Neuron (in vitro differentiated cells): ENCODE measurements around the gene CLDN4.
"Not testable (repeated sequence)": the region's sequence is repeated elsewhere in the genome, so short reads cannot be mapped to it uniquely, and the experiment has no call there.

ENCODE experiments used
- H2AFZ ChIP-seq: one replicate; pipeline ENCODE4 v1.6.1; 2013; ENCODE audit warnings: low read depth, mild to moderate bottlenecking, inconsistent platforms, low read length, moderate library complexity
- H3K27me3 ChIP-seq: one replicate; pipeline ENCODE4 v1.6.1; 2013; ENCODE audit warnings: low read length; ENCODE audit not compliant: insufficient read depth
- H3K36me3 ChIP-seq: one replicate; pipeline ENCODE4 v1.6.1; 2013; ENCODE audit warnings: low read length; ENCODE audit not compliant: insufficient read depth
- H3K4me1 ChIP-seq: one replicate; pipeline ENCODE4 v1.6.1; 2013; ENCODE audit warnings: low read length; ENCODE audit not compliant: insufficient read depth
- H3K4me3 ChIP-seq: 2 replicates; pipeline ENCODE4 v1.5.1; 2013; ENCODE audit warnings: mild to moderate bottlenecking, low read length, moderate library complexity
- H3K9me3 ChIP-seq: one replicate; pipeline ENCODE4 v1.6.1; 2013; ENCODE audit warnings: low read length

The CLDN4 gene

GRCh38 chr7:73840715-73841379 is 10.1 kb downstream of the CLDN4 start:
- H3K27me3 ChIP-seq: no peaks in the 10 kb centered on the region
- no peak overlapping the region for H2AFZ ChIP-seq
- H3K4me3 ChIP-seq: no peak overlapping the region
- H3K4me1 ChIP-seq: peaks cover 3% of the 10 kb centered on the region
- no peaks in the 10 kb centered on the region for H3K36me3 ChIP-seq
- no peaks in the 10 kb centered on the region for H3K9me3 ChIP-seq

GRCh38 chr7:73841689-73842066 is 10.9 kb downstream of the CLDN4 start:
- no peaks in the 10 kb centered on the region for H3K9me3 ChIP-seq
- H3K4me3 ChIP-seq: peak overlapping the region; percentile 57
- H3K27me3 ChIP-seq: no peaks in the 10 kb centered on the region
- peaks cover 3% of the 10 kb centered on the region for H3K4me1 ChIP-seq
- H2AFZ ChIP-seq: peak overlapping the region; percentile 90
- no peaks in the 10 kb centered on the region for H3K36me3 ChIP-seq

- Histone ChIP-seq H3K4me1 (peaks cover 3% of the 10 kb centered on the region), H3K27me3 (no peaks in the 10 kb centered on the region), H3K4me3 (peak within 1 kb of the TSS; percentile 57), H2AFZ (peak within 1 kb of the TSS; percentile 90), H3K9me3 (no peaks in the 10 kb centered on the region), H3K36me3 (no peaks in the 10 kb centered on the region)
These were observed 11.5 kb downstream of the CLDN4 start, which contains the start of gene METTL27 for GRCh38 chr7:73842067-73842976. METTL27 (minus strand) TSS chr7:73842516; CDS start chr7:73842140, 376 bp downstream.

GRCh38 chr7:73844131-73844547 is 13.3 kb downstream of the CLDN4 start:
- Histone ChIP-seq H3K4me1 (peaks cover 3% of the 10 kb centered on the region), H3K36me3 (no peaks in the 10 kb centered on the region), H2AFZ (no peak overlapping the region), H3K4me3 (no peak overlapping the region), H3K27me3 (no peaks in the 10 kb centered on the region), H3K9me3 (no peaks in the 10 kb centered on the region)

- Histone ChIP-seq H3K27me3 (no peaks in the 10 kb centered on the region), H3K4me3 (no peak overlapping the region), H3K9me3 (no peaks in the 10 kb centered on the region), H3K4me1 (peaks cover 3% of the 10 kb centered on the region), H2AFZ (no peak overlapping the region), H3K36me3 (no peaks in the 10 kb centered on the region)
These were observed 14.2 kb downstream of the CLDN4 start for GRCh38 chr7:73844848-73845460.

GRCh38 chr7:73845701-73846195 is 15.0 kb downstream of the CLDN4 start:
- not testable (repeated sequence) for H3K36me3 ChIP-seq, H3K4me1 ChIP-seq, H3K9me3 ChIP-seq, H2AFZ ChIP-seq, H3K4me3 ChIP-seq, H3K27me3 ChIP-seq

GRCh38 chr7:73847941-73848723 is 17.3 kb downstream of the CLDN4 start:
- no peaks in the 10 kb centered on the region for H3K4me1 ChIP-seq
- no peaks in the 10 kb centered on the region for H3K27me3 ChIP-seq
- H3K36me3 ChIP-seq: no peaks in the 10 kb centered on the region
- no peaks in the 10 kb centered on the region for H3K9me3 ChIP-seq
- H2AFZ ChIP-seq: no peak overlapping the region
- H3K4me3 ChIP-seq: no peak overlapping the region

- no peaks in the 10 kb centered on the region for H3K9me3 ChIP-seq
- H3K36me3 ChIP-seq: no peaks in the 10 kb centered on the region
- H3K4me1 ChIP-seq: no peaks in the 10 kb centered on the region
- no peak overlapping the region for H3K4me3 ChIP-seq
- no peaks in the 10 kb centered on the region for H3K27me3 ChIP-seq
- H2AFZ ChIP-seq: no peak overlapping the region
These were observed 20.0 kb downstream of the CLDN4 start for GRCh38 chr7:73850781-73851207.

- Histone ChIP-seq H3K36me3 (no peaks in the 10 kb centered on the region), H3K4me1 (no peaks in the 10 kb centered on the region), H3K9me3 (no peaks in the 10 kb centered on the region), H3K4me3 (no peak overlapping the region), H3K27me3 (no peaks in the 10 kb centered on the region), H2AFZ (no peak overlapping the region)
These were observed 20.9 kb downstream of the CLDN4 start for GRCh38 chr7:73851410-73852338.

- H2AFZ ChIP-seq: no peak overlapping the region
- H3K36me3 ChIP-seq: no peaks in the 10 kb centered on the region
- H3K4me1 ChIP-seq: no peaks in the 10 kb centered on the region
- H3K27me3 ChIP-seq: peaks cover 4% of the 10 kb centered on the region
- H3K9me3 ChIP-seq: no peaks in the 10 kb centered on the region
- no peak overlapping the region for H3K4me3 ChIP-seq
These were observed 21.7 kb downstream of the CLDN4 start for GRCh38 chr7:73852500-73852899.

GRCh38 chr7:73856941-73857340 is 26.1 kb downstream of the CLDN4 start:
- Histone ChIP-seq H3K4me1 (no peaks in the 10 kb centered on the region), H3K36me3 (no peaks in the 10 kb centered on the region), H3K27me3 (peaks cover 4% of the 10 kb centered on the region), H2AFZ (no peak overlapping the region), H3K9me3 (no peaks in the 10 kb centered on the region), H3K4me3 (no peak overlapping the region)

- Histone ChIP-seq H3K4me1 (no peaks in the 10 kb centered on the region), H3K4me3 (no peak overlapping the region), H3K27me3 (peaks cover 4% of the 10 kb centered on the region), H3K36me3 (no peaks in the 10 kb centered on the region), H3K9me3 (no peaks in the 10 kb centered on the region), H2AFZ (no peak overlapping the region)
These were observed 28.0 kb downstream of the CLDN4 start for GRCh38 chr7:73858807-73859206.
